Mesothelial cell of epicardium (in vitro differentiated cells): ENCODE measurements around the gene GRIP1. TPM values are rescaled to one million over a fixed set of nuclear protein-coding genes. Genes with fewer than 3 reads are reported as not detected.

Source experiments
- DNase-seq, 2 experiments: peaks; one replicate each; pipeline ENCODE4 v3.0.0; 2021; ENCODE audit warnings: low spot score in 2 of 2; ENCODE audit not compliant: unreplicated experiment in 2 of 2
- H3K27ac Mint-ChIP-seq: 2 replicates; pipeline ENCODE4 v1.8.0; 2021; ENCODE audit warnings: mixed read lengths
- H3K27me3 Mint-ChIP-seq: 2 replicates; pipeline ENCODE4 v1.8.0; 2021; ENCODE audit warnings: low read depth, mixed read lengths
- H3K36me3 Mint-ChIP-seq: 2 replicates; pipeline ENCODE4 v1.8.0; 2021; ENCODE audit warnings: mixed read lengths
- H3K4me1 Mint-ChIP-seq: 2 replicates; pipeline ENCODE4 v1.8.0; 2021; ENCODE audit warnings: mixed read lengths
- H3K4me3 Mint-ChIP-seq: 2 replicates; pipeline ENCODE4 v1.8.0; 2021; ENCODE audit warnings: mild to moderate bottlenecking, moderate library complexity, mixed read lengths
- H3K9me3 Mint-ChIP-seq: 2 replicates; pipeline ENCODE4 v1.8.0; 2021; ENCODE audit warnings: mixed read lengths
- total RNA-seq: library from RNA; stranded (reverse); gene quantifications from 3 replicates; pipeline ENCODE4 v1.2.1, GENCODE V29; 2021
- TF ChIP-seq, protein P1 (sequence below): fragments of 200-600 bp; sonication (generic); IDR thresholded peaks from one replicate; pipeline ENCODE4 v1.5.0; 2021; ENCODE audit warnings: antibody characterized with exemption; ENCODE audit not compliant: unreplicated experiment

The GRIP1 gene
- total RNA-seq, 1 donor from 2014 or later = 89.3 TPM

DNA sequence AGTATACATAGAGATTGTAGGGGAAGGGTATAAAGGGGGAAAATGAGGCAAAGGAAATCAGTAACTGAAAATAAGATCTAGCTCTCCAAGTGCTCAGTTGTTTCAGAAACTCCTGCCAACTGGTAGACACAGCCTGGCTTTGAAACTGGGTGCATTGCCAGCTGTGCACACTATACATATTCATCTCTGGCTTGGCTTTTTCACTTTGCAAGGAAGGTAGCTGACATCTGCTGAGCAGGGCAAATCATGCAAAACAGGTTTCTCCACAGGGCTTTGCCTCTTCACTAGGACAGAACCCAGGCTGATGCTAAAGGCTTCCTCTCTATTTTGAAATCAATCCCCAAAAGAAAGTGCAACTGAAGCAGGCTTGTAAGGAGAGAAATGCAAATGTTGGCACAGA lies 275.1 kb downstream of the GRIP1 start:
- TF ChIP-seq, protein P1, sequence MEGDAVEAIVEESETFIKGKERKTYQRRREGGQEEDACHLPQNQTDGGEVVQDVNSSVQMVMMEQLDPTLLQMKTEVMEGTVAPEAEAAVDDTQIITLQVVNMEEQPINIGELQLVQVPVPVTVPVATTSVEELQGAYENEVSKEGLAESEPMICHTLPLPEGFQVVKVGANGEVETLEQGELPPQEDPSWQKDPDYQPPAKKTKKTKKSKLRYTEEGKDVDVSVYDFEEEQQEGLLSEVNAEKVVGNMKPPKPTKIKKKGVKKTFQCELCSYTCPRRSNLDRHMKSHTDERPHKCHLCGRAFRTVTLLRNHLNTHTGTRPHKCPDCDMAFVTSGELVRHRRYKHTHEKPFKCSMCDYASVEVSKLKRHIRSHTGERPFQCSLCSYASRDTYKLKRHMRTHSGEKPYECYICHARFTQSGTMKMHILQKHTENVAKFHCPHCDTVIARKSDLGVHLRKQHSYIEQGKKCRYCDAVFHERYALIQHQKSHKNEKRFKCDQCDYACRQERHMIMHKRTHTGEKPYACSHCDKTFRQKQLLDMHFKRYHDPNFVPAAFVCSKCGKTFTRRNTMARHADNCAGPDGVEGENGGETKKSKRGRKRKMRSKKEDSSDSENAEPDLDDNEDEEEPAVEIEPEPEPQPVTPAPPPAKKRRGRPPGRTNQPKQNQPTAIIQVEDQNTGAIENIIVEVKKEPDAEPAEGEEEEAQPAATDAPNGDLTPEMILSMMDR = no peak
- no peak overlapping the region for H3K27ac Mint-ChIP-seq

GRCh38 chr12:66399911-66400306 lies 279.0 kb downstream of the GRIP1 start:
- Mint-ChIP-seq H3K36me3 (peaks cover 5% of the 10 kb centered on the region), H3K9me3 (no peaks in the 10 kb centered on the region), H3K4me3 (no peak overlapping the region), H3K4me1 (peaks cover 16% of the 10 kb centered on the region), H3K27me3 (no peaks in the 10 kb centered on the region), H3K27ac (peak overlapping the region; percentile 51)
- TF ChIP-seq, protein P1 = no peak
- no peak for DNase-seq

More for the DNA sequence above, 275.1 kb downstream of the GRIP1 start:
- H3K9me3 Mint-ChIP-seq = no peaks in the 10 kb centered on the region
- no peaks in the 10 kb centered on the region for H3K27me3 Mint-ChIP-seq
- H3K4me3 Mint-ChIP-seq = no peak overlapping the region
- peaks cover 16% of the 10 kb centered on the region for H3K4me1 Mint-ChIP-seq
- no peaks in the 10 kb centered on the region for H3K36me3 Mint-ChIP-seq
- DNase-seq = no peak

DNA sequence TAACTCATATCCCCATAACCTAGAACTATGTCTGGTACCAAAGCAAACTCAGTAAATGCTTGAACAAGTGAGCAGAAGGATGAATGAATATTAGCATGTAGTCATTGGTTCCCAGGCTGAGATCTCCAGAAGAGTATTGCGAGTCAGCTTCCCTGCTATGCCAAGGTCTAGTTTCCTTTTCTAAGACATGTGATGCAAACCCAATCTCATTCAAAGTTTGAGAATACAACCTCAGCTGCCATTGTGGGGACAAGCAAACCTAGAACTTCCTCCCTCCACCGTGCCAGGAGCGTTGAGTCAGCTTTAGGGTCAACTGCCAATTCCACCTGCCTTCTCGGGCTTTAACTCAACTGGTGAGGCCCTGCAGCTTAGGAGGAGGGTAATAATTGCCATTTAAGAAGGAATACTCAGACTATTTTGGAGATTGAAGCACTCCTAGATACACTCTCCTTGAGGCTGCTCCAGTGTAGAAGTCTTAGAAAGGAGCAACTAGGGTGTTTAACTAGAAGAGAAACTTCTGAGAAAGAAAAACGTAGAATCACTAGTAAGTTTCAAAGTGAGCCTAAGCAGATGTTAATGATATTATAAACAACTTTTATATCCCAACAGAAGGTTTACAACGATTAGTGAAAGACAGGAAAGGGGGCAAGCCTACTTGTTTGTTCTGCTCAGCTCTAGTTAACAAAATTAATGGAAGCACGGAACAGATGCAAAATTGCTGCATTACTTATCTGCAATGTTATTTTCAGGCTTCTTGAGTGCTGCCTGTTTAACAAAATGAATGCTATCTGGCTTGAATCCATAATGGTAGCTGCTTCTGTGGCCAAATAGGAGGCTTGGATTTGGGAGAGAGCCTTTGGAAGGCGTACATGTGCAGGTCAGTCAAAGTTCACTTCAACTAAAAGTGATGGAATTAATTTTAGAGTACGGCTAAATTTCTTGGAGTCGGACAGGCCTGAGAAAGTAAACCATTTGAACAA lies 279.7 kb downstream of the GRIP1 start:
- TF ChIP-seq, protein P1 = no peak
- no peak for DNase-seq
- Mint-ChIP-seq H3K27ac (peak overlapping the region; percentile 51), H3K4me3 (no peak overlapping the region), H3K36me3 (peaks cover 6% of the 10 kb centered on the region), H3K9me3 (no peaks in the 10 kb centered on the region), H3K27me3 (no peaks in the 10 kb centered on the region), H3K4me1 (peaks cover 16% of the 10 kb centered on the region)

DNA sequence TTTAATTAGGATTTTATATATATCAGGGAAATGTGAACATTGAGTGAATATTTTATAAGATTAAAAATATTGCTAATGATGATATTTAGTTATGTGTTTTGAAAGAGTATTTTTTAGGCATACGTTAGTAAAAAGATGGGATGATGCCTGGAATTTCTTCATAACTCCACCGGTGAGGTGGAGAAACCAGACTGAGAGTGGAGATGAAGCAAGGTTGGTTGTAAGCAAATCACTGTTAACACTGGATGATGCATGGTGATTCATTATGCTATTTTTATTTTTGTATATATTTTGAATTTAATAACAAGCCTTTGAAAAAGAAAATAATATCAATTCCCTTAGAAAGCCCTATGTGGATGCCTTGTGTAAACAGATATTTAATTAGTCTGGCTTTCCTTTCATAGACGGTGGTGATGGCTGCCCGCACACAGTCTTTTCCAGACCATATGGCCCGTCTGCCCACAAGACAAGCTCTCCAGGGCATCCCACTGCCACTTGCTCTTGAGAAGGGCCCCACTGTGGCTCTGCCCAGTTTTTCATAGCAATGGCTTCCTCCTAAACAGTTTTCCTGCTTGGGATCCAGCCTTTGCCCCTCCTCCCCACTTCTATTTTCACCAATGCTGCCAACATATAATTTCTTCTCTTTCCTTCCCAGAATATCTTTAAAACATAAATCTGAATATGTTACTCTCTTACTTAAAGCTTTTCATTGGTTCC lies 281.1 kb downstream of the GRIP1 start:
- H3K4me1 Mint-ChIP-seq = peaks cover 13% of the 10 kb centered on the region
- H3K27ac Mint-ChIP-seq = no peak overlapping the region
- H3K27me3 Mint-ChIP-seq = no peaks in the 10 kb centered on the region
- no peak overlapping the region for H3K4me3 Mint-ChIP-seq
- DNase-seq = no peak
- no peaks in the 10 kb centered on the region for H3K9me3 Mint-ChIP-seq
- TF ChIP-seq, protein P1 = no peak
- peaks cover 10% of the 10 kb centered on the region for H3K36me3 Mint-ChIP-seq

DNA sequence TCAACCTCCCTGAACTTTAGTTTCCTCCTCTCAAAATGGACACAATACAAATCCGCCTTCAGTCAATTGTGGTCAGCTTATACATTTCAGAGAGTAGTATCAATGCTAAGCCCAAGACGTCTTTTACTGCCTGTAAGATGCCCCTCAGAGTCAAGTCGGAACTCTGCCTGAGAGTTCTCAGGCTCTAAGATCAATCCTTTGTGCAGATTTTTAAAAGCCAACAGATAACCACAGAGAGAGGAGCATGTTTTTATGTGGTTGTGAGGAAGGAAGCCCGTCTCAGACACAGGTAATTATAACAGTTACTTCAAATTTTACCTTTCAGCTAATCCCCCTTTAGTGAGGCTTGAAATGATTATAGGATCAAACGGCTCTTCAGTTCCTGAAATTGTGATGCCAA lies 285.0 kb downstream of the GRIP1 start:
- Mint-ChIP-seq H3K27ac (no peak overlapping the region), H3K4me1 (no peaks in the 10 kb centered on the region), H3K4me3 (no peak overlapping the region), H3K9me3 (no peaks in the 10 kb centered on the region), H3K36me3 (peaks cover 29% of the 10 kb centered on the region), H3K27me3 (no peaks in the 10 kb centered on the region)
- DNase-seq = no peak
- TF ChIP-seq, protein P1 = no peak
